ENCODE measurements around the gene RAPGEF3. TPM values are rescaled to one million over a fixed set of nuclear protein-coding genes. Genes with fewer than 3 reads are reported as not detected.

Gene RAPGEF3
- total and polyA plus RNA-seq, 2 of the 8 experiments (the other 6 are each of a cell fraction or from before 2014, with no cell fraction given): 5.0 to 9.4 TPM

DNA sequence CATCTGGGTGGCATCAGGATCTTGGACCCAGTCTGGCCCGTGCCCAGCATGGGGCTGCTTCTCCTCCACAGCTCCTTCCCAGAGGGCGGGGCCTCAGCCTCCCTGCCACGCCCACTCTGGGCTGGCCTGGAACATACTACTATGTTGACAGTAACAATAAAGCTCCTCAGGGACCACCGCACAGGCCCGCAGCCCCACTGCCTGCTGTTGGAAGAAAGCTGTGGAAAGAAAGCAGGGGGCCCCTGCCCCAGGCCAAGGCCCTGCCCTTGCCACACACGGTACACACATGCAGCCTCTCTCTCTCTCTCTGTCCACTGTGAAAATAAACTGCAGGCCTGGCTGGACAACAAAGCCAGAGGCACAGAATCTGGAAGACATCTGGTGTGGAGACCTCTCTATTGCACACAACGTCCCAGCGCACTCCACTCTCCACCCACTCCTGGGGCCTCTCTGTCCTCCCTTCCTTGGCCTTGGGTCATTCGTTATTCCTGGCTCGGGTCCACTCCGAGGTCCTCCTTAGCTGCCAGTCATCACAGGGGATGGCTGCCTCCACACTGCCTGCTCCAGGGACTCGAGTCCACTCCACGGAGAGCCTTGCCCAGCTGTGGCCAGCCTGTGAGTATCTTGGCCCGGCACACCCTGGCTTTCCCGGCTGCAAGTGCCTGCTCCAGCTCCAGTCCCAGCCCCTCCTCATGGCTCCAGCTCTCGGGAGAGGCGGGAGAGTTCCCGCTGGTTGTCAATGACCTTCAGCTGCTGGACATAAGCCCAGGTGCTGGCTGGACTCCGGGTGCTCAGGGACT lies 21.6 kb downstream of the RAPGEF3 start (continued):
- TF ChIP-seq EZH2 (IDR thresholded peaks at IDR 0.05; ENCODE audit: low read depth, low read length, severe bottlenecking) (no peak), JUND (IDR thresholded peaks at IDR 0.05; ENCODE audit: low read length) (no peak), PHF8 (conservative IDR thresholded peaks at IDR 0.05; ENCODE audit: low read depth, low read length) (no peak), KDM5A (IDR thresholded peaks at IDR 0.05; ENCODE audit: low read length) (no peak), HDAC6 (IDR thresholded peaks at IDR 0.05; ENCODE audit: low read depth, low read length) (no peak), SRF (IDR thresholded peaks at IDR 0.05; ENCODE audit: low read depth, low read length) (no peak), CBX8 (IDR thresholded peaks at IDR 0.05; ENCODE audit: borderline replicate concordance, low read depth, low read length) (no peak), RFX5 (IDR thresholded peaks at IDR 0.05; ENCODE audit: borderline replicate concordance, low read depth, low read length) (no peak), CHD2 (IDR thresholded peaks at IDR 0.05; ENCODE audit: low read length) (no peak)
- TF ChIP-seq, protein P1, sequence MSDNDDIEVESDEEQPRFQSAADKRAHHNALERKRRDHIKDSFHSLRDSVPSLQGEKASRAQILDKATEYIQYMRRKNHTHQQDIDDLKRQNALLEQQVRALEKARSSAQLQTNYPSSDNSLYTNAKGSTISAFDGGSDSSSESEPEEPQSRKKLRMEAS (IDR thresholded peaks at IDR 0.05): no peak
- TF ChIP-seq, protein P2, sequence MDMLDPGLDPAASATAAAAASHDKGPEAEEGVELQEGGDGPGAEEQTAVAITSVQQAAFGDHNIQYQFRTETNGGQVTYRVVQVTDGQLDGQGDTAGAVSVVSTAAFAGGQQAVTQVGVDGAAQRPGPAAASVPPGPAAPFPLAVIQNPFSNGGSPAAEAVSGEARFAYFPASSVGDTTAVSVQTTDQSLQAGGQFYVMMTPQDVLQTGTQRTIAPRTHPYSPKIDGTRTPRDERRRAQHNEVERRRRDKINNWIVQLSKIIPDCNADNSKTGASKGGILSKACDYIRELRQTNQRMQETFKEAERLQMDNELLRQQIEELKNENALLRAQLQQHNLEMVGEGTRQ (IDR thresholded peaks at IDR 0.05; ENCODE audit: low read length): no peak

Data from H1 (cell line).